Gastrocnemius medialis (tissue), 4 donors: ENCODE results near the gene ASTN1.

Experiments
- CTCF ChIP-seq, 5 experiments: fragments of 450-650 bp in 3 of 5; fragments of 200-600 bp in 2 of 5; sonication (generic) in 2 of 5; IDR thresholded peaks in 4 of 5; conservative IDR thresholded peaks in 1 of 5; 1 replicate in 4 of 5; 2 replicates in 1 of 5; pipeline ENCODE4 v1.5.1; 2016 to 2019; ENCODE audit warnings: antibody characterized with exemption in 5 of 5, mild to moderate bottlenecking in 3 of 5, moderate library complexity in 3 of 5
- POLR2A ChIP-seq, 2 donors: fragments of 450-650 bp; IDR thresholded peaks; one replicate each; pipeline ENCODE4 v1.6.1; 2017; ENCODE audit warnings: antibody characterized with exemption in 2 of 2, mild to moderate bottlenecking in 2 of 2, moderate library complexity in 2 of 2

GRCh38 chr1:177135250-177135649, 29.3 kb downstream of the ASTN1 start:
- TF ChIP-seq POLR2A (IDR thresholded peaks at IDR 0.05) (no peak), CTCF (IDR thresholded peaks at IDR 0.05 in 4 of 5, conservative IDR thresholded peaks at IDR 0.05 in 1 of 5) (no peak)
